Activated CD8-positive, alpha-beta memory T cell treated with anti-CD3 and anti-CD28 coated beads, Interleukin-2, amount 50 U/mL, for 4 hours (primary cell): Measurements from ENCODE around the gene ALPI.

Experiments used
- DNase-seq: peaks from one replicate; pipeline ENCODE4 v3.0.0-alpha.2; 2020

Gene ALPI

DNA sequence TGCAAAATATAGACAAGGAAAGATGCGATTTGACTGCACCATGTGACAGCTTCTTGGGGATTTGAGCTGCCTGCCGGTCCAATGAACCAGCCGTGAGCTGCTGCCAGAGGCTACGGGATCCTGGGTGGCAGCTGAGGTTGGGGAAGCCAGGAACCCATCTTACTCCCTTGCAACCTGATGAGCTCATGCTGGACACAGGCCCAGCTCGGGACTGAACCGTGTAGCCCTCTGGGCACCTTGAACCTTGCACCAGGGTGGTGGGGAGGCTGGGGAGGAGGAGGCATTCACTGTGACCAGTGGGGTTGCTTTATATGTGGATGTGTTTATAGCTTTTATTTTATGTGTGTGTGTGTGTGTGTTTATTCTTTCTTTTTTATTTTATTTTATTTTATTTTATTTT, 9.1 kb downstream of the ALPI start:
- DNase-seq: no peak

DNA sequence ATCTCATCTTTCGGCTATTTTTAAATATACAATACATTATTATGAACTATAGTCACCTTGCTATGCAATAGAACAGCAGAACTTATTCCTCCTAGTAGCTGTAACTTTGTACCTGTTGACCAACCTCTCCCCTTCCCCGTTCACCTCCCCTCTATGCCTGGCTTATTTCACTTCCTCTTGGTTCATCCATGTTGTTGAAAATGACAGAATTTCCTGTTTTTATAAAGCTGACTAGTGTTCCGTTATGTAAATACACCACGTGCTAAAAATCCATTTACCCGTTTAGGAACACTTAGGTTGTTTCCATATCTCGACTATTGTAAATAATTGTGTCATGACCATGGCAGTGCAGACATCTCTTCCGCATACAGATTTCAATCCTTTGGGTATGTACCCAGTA, 10.3 kb downstream of the ALPI start:
- no peak for DNase-seq

DNA sequence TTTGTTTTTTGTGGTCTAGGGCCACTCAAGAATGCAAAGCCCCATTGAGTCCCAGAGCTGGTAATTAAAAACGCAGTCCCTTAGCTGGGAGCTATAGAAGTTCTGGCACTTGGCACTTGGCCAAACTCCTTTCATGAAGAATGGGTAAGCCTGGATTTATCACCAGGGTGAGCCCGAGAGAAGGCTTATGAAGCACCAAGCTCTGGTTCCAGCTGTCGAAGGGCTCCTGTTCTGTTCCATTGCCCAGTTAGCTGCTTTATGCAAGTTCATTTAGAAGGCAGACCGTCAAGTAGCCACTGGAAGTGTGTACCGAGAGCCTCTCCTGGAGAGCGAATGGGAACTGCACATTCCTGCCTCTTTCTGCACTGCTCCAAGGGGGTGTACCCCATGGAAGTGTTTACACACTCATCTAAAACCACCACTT, 17.5 kb downstream of the ALPI start:
- no peak for DNase-seq

DNA sequence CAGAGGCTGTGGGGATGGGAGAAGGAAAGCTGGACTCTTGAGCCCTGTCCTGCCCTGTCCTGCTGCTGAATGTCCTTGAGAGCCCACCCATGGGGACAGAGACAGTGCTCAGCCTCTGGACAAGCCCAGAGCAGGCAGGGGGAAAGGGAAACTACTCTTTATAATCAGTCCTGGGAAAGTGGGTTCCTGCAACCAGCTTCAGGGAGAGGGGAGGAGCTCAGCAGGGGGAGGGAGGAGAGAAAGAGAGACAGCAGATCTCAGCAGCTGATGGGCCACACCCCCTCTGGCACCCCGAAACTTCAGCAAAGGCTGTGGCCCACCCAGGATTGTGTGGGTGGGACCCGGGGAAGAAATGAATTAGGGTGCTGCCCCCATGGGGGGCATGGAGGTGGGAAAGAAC, 20.1 kb downstream of the ALPI start:
- no peak for DNase-seq

DNA sequence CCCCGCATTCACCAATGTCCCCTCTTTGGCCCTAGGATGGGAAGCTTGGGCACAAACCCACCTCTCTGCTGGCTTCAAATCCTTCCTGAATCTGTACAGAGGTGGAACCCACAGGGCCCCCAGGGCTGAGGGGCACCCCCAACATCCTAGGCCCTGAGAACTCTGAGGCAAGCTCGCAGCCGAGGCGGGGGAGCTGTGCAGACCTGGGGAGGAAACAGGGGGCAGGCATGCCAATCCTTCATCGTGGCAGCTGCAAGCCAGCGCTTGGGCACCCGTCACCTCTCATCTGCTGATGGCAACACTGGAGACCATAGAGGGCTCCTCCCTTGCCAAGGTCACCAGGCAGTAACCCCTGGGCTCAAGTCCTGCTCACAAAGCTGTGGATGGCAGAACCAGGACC, 20.8 kb downstream of the ALPI start:
- DNase-seq: no peak

DNA sequence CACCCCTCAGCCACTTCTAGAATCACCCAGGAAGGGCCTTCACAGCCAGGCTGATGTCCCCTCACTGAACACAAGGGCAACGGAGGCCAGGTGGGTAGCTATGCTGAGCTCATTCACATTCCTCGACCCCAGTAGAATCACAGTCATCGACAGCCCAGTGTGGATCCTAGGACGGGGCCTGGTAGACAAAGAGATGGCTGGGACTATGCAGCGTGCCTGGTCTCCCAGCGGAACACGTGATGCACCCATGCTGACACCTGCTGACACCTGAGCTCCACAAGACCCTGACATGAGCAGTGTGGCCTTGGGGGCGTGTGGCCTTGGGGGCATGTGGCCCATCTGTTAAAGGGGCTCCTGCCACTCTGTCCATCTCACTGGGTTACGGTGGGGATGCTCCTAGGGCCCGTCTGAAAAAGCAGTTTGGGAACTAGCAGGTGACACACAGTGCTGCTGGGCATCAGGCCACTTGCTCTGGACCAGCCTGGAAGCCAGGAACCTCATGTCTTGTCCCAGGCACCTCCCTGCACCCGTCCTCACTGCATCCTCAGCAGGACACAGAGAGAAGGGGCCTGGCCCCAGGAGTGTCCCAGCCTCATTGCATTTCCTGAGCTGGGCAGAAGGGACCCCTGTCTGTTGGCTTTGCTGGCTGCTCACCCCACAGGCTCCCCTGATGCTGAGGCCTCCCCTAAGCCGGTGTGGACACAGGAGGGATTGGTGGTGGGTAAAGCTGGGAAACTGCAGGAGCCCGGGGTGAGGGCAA, 22.0 kb downstream of the ALPI start:
- peak; percentile 9 for DNase-seq

DNA sequence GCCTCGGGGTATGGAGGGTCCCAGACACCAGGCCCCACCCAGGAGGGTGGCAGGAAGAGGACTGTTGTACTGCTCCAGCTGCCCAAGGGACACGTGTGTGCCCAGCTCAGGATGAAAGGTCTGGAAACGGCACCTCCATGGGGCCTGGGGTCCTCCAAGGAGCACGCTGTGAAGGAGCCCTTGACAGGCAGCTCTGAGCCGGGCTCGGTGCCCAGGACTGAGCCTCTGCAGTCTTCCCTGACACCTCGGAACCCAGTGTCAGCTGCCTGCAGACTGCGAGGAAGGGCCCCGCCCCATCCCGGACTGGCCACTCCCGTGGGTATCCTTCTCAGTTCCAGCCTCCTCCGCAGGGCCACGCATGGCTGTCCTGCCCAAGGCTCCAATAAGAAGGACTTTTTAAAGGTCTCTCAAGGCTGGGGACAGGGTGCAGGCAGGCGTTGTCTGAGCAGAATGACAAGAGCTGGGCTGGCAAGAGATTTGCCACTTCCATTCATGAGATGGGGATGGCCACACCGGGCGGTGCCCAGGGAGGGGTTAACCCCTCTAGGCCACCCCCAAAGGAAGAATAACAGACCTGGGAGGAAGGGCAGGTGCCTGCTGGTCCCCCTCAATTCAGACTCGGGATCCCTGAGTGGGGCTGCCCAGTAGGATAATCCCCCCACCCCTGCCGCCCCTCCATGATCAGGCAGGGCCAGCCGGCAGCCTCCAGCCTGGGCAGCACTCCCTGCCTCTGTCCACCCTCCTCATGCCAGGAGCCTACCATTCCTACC, 22.8 kb downstream of the ALPI start:
- peak; percentile 14 for DNase-seq

DNA sequence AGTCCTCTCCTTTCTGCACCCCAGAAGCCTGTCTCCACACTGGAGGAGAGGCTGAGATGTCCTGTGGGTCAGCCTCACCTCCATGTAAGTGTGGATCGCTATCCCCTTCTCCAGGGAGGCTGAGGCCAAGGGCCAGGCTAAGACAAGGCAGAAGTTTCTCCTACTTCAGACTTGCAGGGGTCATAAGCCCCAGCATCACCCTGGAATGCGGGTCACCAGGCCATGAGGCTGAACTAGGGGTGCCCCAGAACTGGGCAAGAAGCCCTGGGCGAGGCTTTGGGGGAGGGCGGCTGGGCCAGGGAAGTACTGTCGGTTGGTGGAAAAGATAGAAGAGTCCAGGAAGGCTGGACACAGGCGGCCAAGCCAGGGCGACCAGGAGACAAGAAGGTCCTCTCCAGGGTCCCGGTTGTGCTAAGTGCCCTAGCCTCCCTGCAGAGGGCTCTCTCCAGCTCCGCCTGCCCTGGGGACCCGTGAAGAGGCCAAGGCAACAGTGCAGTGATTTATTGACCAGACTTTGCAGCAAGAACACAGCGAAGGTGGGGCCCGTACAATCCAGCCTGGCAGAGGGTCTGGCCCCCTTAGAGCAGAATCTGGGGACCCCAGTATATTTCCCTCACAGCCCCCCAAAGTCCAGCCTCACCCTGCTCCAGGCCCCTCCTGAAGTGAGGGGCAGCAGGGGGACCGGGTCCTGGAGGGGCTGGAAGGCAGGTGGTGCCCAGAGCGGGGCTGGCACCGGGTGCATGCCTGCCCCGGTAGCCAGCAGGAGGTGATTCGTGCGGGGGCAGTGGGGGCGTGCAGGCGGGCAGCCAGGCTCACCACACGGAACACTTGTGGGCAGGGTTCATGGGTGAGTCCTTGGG, 23.6 kb downstream of the ALPI start:
- DNase-seq: peak; percentile 6

DNA sequence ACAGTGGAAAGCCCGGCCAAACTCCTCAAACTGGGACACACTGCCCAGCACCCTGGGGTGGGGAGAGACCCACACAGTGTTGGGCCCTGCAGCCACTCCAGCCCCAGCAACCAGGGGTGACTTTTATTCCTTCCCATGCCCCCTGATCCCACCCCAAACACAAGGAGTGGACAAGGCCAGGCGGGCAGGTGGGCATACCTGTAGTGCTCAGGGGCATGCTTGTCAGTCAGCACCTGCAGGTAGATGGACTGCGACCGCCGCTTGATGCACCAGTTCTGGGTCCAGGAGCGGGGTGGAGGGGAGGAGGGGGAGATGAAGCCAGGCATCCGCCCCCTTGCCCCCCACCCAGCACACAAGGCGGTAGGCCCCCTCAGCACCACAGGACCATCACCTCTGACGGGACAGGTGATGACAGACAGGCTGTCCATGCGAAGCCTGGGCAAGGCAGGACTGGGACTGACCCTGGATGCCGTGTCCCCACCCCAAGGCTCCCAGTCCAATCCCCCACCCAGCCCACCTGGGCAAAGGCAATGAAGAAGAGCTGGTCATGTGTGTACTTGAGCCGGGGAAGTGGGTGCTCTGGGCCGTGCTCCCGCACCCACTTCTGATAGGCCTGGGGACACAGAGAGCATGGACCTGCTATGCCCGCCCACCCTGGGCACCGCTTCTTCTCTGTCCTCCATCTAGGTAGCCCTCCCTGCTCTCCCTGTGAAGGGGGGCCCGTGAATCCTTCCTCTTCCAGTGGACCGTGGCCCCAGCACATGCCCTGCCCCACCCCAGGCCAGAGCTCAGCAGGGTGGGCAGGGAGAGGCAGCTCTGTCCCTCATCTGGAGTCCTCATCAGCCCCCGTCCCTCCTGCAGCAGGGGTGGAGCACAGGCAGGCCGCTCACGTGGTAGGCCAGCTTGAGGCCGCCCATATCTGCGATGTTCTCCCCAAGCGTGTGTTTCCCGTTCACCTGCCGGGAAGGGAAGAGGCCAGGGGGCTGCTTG, 24.5 kb downstream of the ALPI start:
- peak; percentile 6 for DNase-seq

DNA sequence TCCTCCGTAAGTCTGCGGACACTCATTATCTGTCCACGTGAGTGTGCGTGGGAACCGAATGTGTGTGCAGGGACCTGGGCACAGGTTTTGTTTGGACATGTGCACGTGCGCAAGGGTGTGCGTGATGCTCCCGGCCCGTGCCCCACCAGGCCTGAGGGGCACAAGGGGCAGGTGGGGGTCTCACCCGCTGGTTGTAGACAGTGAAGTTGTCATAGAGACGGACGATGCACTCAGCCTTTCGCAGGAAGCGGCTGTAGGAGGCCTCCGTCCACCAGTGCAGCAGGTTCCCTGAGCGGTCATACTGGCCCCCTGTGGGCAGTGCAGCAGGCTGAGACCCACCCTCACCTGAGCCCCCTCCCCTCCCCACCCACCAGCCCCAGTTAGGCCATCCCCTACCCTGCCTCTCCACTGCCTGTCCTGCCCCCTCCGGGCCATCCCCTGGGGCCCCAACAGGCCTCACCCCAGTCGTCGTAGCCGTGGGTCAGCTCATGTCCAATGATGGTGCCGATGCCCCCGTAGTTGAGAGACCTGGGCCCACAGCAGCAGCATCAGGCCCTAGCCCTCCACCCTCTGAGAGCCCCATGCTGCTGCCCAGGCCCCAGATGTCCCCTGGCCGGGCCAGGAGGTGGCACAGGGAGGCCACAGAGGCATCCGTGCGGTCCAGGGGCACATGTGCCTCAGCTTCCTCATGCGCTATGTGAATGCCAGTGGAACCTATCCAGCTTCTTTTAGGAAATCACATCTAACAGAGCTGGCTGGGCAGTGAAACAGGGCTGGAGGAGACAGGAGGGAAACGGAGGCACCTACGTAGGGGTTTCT, 25.6 kb downstream of the ALPI start:
- DNase-seq: peak; percentile 5

DNA sequence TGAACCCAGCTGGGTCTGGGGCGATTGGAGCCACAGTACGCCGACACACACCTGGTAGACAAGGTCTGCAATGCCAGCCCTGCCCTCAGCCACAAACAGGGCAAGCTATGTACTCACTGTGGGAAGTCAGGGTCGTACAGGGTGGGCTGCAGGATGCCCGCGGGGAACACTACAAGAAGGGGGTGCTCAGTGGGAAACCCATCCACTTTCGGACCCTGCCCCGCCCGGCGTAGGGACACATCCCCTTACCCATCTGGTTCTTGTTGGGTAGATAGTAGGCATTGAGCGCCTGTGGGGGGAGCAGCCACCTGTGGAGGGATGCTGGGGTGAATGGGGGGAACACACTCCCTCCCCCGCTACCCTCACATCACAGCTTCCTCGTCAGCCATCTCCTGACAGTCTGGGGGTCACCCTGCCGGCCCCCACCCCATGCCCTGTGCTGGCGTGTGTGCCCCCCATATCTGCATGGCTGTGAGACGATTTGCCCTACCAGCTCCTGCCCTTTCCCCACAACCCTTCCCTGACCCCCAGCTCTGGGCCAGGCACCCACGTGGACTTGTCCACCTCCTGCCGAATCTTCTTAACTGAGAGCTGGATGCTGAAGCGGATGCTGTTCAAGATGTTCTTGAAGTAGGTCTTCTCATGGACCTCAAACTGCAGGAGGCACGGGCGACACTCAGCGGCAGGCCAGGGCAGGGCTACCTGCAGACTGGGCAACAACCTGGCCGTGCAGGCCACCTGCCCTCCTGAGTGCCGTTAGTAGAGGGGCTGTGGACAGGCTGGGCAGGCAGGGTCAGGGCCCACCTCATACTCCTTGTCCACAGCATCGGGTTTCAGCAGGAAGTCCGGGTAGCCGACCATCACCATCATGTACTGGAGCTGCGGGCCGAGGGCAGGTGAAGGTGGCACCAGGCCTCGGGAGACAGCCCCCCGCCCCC, 26.6 kb downstream of the ALPI start:
- peak; percentile 9 for DNase-seq

DNA sequence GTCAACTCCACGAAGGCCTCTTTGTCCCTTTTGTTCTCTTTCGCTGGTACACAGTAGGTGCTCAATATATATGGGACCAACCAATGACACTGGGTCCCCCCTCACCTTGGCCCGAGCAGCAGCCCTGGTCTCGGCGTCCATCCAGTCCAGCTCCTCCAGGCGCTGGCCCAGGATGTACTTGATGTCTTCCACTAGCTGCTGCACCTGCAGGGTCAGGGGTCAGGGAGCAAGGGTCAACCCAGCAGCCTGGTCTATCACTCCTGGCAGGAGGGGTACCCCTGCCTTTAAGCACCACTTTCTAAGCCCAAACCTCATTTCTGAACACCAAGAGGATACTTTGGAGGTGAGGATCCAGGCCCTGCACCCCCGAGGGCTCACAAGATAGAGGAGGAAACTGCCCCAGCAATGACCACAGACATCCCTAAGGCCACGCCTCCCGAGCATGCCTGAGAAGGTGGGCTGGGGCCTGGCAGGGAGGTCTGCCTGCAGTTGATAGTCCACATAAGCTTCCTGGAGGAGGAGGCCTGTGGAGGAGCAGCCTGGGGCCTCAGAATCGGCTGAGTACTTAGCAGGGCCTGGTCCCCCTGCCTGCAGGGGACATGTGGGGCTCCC, 27.5 kb downstream of the ALPI start:
- peak; percentile 5 for DNase-seq

DNA sequence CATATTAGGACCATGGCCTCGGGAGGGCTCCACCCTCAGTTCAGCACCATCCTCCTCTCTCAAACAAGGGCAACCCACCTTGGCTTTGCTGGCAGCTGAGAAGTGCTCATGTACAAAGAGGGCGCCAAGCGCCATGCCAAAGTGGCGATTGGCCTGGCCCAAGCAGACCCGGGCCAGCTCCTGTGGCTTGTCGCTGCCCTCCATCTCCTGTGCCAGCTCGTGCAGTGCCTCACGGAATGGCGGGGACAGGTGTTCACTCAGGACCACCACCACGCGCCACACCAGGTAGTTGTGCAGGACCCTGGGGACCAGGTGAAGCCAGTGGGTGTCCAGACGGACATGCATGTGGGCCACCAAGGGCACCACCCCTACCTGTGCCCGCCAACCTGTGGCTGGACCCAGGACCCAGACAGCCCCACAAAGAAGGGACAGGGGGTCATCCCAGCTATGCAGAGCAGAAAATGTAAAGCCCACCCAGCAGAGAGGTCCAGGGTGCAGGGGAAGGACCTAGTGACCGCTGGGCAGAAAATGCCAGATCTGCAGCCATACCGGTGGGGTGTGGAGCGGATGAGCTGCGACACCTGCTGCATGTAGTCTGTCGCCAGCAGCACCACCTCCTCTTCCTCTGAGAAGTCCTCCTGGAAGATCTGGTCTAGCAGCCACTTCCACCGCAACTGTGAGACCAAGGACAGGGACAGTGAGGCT, 28.1 kb downstream of the ALPI start:
- DNase-seq: peak; percentile 8

DNA sequence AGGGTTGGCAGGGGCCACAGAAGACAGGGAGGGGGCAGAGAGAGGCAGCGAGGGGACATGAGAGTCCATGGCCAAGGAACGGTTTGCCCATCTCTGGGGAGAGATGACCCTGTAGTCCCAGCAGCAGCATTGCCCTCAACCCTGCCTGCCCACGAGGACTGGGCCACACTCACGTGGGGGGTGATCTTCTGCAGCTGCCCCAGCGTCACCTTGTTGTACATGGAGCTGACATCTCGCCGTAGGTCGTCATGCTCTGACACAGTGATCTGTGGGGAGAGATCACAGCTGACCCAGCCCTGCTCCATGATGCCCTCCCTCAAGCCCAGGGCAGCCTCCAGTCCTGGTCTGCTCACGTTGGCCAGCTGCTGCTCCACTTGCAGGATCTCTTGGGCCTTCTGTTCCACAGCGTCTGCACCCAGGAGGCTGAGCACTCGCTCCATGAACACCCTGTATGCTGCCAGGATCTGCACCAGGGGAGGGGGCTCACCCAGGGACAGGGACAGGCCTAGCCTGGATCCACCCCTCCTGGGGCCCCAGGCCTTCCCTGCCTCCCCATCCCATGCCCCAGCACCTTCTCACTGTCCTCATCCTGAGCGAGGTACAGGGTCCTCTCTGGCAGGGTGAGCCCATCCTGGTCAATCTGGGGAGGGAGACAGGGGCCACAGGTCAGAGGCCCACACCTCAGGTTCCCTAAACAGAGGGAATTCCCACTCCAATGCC, 28.8 kb downstream of the ALPI start:
- peak; percentile 9 for DNase-seq

DNA sequence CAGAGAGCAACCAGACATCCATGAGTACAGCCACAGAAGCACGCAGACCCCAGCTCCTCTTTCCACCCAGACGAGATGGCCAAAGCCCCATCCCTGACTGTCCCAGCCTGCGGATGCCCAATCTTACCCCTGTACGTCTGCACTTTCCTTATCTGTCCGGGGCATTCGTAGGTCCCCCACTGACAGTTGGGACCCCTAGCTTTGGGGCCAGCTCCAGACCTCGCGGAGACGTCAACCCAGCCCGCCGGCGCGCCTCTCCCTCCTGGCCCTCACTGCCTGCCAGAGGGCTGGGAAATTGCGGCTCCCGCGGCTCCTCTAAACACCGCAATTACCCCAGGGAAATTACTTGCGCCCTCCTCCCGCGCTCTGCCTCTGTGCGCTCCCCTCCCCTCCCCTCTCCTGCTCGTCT, 29.4 kb downstream of the ALPI start:
- no peak for DNase-seq

DNA sequence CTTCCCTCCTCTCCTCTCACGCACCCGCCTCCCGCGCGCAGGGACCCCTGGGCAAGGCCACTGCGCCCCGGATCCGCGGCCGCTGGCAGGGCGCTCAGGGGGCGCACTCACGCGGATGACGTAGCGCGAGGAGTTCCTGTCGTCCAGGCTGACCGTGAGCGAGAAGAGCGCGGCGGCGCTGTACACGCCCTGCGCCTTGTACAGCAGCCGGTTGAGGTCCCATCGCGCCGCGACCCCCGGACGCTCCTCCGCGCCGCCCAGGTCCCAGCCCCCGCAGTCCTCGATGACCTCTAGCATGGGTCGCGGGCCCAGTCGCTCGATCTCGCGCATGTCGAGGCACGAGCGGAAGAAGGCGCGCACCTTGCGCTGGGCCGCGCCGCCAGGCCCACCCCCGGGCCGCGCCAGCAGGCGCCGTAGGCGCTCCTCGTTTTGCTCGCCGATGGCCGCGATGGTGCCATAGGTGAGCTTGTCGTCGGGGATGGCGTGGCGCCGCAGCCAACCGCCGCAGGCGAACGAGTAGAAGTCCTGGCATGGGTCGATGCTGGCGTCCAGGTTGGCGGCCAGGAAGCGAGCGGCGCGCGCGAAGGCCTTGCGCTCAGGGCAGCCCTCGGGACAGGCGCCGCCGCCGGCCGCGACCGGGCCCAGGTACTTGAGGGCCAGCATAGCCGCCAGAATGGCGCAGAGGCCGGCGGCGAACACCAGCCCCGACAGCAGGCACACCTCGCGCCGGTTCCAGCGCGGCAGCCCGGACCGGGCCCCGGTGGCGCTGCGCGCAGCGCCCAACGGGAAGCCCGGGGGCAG, 30.0 kb downstream of the ALPI start:
- peak; percentile 9 for DNase-seq
